Cardiac muscle cell (in vitro differentiated cells and primary cell): ENCODE measurements around the gene HOXD8. TPM values are rescaled to one million over a fixed set of nuclear protein-coding genes. Genes with fewer than 3 reads are reported as not detected.

Source experiments
- DNase-seq, 2 donors: peaks; one replicate each; pipeline versions ENCODE4 v3.0.0 to v3.0.0-alpha.2; 2010 to 2017; ENCODE audit warnings: low read depth in 1 of 2, low spot score in 1 of 2
- H3K27ac ChIP-seq: fragments of 200-600 bp; sonication (generic); 2 replicates; pipeline ENCODE4 v1.5.1; 2016
- H3K27me3 ChIP-seq: fragments of 200-600 bp; sonication (generic); 2 replicates; pipeline ENCODE4 v1.6.0; 2016; ENCODE audit warnings: control low read depth
- H3K36me3 ChIP-seq: fragments of 200-600 bp; sonication (generic); 2 replicates; pipeline ENCODE4 v1.5.1; 2016; ENCODE audit warnings: control low read depth
- H3K4me1 ChIP-seq: fragments of 200-600 bp; sonication (generic); 2 replicates; pipeline ENCODE4 v1.8.1; 2017; ENCODE audit warnings: low read depth, mild to moderate bottlenecking, mixed run types
- H3K4me3 ChIP-seq: fragments of 200-600 bp; sonication (generic); 2 replicates; pipeline ENCODE4 v1.5.1; 2016; ENCODE audit warnings: mild to moderate bottlenecking
- H3K9me3 ChIP-seq: fragments of 200-600 bp; sonication (generic); 2 replicates; pipeline ENCODE4 v1.5.1; 2017; ENCODE audit warnings: low read depth, mild to moderate bottlenecking, control low read depth
- polyA plus RNA-seq: library from polyadenylated mRNA; unstranded; fragments of >200 nt; fragmentation: Nextera tagmentation; extraction: Ambion mirVana; gene quantifications from 2 replicates; pipeline ENCODE4 v1.2.1, GENCODE V29; 2016
- total RNA-seq: library from RNA; depleted of rRNA; stranded (reverse); fragments of >200 nt; gene quantifications from 2 replicates; pipeline ENCODE4 v1.2.3, GENCODE V29; 2016
- TF ChIP-seq, protein P1 (sequence below): IDR thresholded peaks from 2 replicates; pipeline ENCODE4 v1.5.1; 2012; ENCODE audit warnings: low read depth, mild to moderate bottlenecking, low read length

The HOXD8 gene
- total and polyA plus RNA-seq, 2 experiments from 2014 or later: not detected

DNA sequence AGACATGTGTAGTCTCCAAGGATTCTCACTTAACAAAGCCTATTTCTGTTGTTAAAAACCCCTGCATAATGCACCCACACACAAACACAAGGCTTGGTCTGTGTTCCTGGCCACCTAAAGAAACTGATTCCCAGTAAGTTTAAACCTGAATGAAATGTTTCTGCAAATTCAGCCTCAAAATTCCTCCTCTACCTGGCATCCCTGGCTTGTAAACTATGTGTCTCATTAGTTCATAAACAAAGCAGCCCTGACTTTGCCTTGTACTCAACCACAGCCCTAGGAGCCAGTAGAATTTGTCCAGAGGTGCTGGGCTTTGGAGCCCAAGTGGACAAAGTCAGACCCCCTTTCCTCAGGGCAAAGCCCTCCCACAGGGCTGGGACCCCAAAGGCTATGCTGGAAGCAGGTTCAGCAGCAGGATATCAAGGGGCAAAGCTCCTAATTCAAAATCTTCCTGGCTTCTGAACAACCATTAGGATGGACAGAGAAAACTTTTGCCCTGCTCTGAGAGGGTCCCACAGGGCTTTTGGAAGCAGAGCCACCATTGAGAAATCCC is 39.6 kb upstream of the HOXD8 start:
- H3K9me3 ChIP-seq: no peaks in the 10 kb centered on the region
- no peak overlapping the region for H3K4me3 ChIP-seq
- H3K36me3 ChIP-seq: no peaks in the 10 kb centered on the region
- H3K27ac ChIP-seq: no peak overlapping the region
- peaks cover 8% of the 10 kb centered on the region for H3K4me1 ChIP-seq
- H3K27me3 ChIP-seq: peaks cover 100% of the 10 kb centered on the region
- TF ChIP-seq, protein P1, sequence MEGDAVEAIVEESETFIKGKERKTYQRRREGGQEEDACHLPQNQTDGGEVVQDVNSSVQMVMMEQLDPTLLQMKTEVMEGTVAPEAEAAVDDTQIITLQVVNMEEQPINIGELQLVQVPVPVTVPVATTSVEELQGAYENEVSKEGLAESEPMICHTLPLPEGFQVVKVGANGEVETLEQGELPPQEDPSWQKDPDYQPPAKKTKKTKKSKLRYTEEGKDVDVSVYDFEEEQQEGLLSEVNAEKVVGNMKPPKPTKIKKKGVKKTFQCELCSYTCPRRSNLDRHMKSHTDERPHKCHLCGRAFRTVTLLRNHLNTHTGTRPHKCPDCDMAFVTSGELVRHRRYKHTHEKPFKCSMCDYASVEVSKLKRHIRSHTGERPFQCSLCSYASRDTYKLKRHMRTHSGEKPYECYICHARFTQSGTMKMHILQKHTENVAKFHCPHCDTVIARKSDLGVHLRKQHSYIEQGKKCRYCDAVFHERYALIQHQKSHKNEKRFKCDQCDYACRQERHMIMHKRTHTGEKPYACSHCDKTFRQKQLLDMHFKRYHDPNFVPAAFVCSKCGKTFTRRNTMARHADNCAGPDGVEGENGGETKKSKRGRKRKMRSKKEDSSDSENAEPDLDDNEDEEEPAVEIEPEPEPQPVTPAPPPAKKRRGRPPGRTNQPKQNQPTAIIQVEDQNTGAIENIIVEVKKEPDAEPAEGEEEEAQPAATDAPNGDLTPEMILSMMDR: no peak
- DNase-seq: no peak

DNA sequence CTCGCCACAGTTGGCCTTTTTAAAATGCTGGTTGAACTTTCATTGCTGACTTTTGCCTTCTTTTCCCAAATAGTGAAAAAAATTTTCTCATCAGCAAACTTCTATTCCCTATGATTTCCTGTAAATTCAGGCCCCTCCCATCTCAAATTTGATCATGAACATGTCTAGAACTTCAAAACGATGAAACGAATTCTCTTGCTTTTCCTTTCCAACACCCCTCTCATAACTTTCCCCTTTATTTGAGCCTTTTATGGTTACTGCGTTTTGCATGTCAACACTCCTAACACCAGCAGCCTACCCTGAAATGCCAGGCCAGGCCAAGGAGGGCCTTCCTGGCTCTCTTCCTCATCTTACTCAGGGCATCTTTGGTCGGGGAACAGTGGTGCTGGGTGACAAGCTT is 38.6 kb upstream of the HOXD8 start:
- H3K4me1 ChIP-seq: peaks cover 3% of the 10 kb centered on the region
- no peaks in the 10 kb centered on the region for H3K36me3 ChIP-seq
- no peak overlapping the region for H3K4me3 ChIP-seq
- peaks cover 100% of the 10 kb centered on the region for H3K27me3 ChIP-seq
- no peak overlapping the region for H3K27ac ChIP-seq
- no peaks in the 10 kb centered on the region for H3K9me3 ChIP-seq
- TF ChIP-seq, protein P1: no peak
- no peak for DNase-seq

DNA sequence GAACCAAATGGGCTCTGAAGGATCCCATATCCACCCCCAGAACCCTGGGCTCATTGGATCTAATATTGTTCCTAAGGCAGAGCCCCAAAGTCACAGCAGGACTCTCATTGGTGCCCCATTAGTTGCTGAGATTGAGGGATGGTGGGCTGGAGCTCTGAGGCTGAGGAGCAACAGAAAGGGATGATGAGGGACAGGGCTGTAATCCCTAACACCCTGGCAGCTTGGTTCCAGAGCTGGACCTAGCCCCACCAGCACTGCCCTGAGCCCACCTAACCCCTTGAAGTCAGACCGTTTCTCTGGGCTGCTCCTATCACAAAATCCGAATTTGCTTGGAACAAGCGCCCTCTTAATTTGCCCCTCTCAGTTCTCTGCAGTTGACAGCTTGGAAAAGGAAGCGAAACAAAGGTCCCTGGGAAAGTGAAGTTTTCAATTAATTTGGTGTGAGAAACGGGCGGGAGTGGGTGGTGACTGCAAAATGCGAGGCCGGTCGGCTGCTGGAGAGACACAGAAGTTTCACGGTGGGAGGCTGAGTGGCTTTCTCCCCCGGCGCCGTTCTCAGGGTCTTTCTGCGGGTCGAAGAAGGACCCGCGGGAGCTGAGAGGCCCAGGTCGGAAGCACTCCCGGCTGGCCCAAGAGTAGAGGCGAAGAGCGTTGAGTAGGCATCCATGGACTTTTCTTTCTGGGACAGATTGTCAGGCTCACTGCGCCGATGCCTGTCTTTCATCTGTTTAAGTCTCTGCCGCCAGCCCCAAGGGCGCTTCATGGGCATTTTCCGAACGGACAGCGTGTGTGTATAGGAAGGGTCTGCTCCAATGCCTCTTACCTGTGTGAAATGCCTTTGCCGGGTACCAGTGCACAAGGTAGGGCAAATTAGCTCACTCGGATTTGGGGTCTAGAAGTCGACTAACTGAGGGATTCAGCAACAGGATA is 37.9 kb upstream of the HOXD8 start:
- H3K36me3 ChIP-seq: no peaks in the 10 kb centered on the region
- H3K27ac ChIP-seq: no peak overlapping the region
- H3K4me3 ChIP-seq: no peak overlapping the region
- DNase-seq: no peak
- TF ChIP-seq, protein P1: no peak
- H3K9me3 ChIP-seq: no peaks in the 10 kb centered on the region
- peaks cover 100% of the 10 kb centered on the region for H3K27me3 ChIP-seq
- H3K4me1 ChIP-seq: no peaks in the 10 kb centered on the region

DNA sequence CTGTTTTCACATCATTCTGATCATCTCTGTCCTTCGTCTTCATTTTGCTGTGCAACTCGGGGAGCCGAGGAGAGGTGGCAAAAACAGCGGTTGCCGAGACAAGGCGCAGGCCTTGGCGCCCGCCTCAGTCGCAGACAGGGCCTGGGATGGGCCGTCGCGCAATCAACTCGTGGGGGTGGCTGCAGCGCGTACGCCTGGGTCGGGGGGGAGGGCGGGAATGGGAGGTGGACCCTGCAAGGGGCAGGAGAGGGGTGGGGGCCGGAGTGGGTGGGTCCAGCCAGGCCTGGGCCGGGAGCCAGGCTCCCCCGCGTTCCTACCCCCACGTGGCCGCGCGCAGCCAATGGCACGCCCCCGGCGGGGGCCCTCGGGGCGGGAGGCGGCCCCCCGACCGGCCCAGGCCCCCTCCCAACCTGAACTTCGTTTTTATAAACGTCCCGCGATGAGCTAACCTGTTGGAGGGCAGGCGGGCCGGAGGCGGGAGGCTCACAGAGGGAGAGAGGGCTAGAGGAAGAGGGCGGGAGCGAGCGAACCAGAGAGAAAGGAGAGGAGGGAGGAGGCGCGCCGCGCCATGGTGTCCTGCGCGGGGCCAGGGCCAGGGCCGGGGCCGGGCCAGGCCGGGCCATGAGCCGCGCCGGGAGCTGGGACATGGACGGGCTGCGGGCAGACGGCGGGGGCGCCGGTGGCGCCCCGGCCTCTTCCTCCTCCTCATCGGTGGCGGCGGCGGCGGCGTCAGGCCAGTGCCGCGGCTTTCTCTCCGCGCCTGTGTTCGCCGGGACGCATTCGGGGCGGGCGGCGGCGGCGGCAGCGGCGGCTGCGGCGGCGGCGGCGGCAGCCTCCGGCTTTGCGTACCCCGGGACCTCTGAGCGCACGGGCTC is 37.0 kb upstream of the HOXD8 start, which contains the start of gene HOXD13:
Gene HOXD13, plus strand, starts transcription at position 452 of the 875 bp plus-strand sequence. Its CDS starts 170 bp downstream, at position 622.
- Histone ChIP-seq H3K4me1 (no peaks in the 10 kb centered on the region), H3K27ac (no peak within 1 kb of the TSS), H3K36me3 (no peaks in the 10 kb centered on the region), H3K4me3 (peak within 1 kb of the TSS; percentile 26), H3K9me3 (no peaks in the 10 kb centered on the region), H3K27me3 (peaks cover 100% of the 10 kb centered on the region)
- peak in 1 of 2 donors; percentile 55 for DNase-seq
- TF ChIP-seq, protein P1: no peak
